Stimulated activated CD4-positive, alpha-beta T cell treated with anti-CD3 and anti-CD28 coated beads, Interleukin-12 subunit alpha, Interleukin-12 subunit beta, amount 100 ng/mL, for 4 hours (primary cell): ENCODE data around the gene PDE8B.

ENCODE experiments used
- DNase-seq: peaks from one replicate; pipeline ENCODE4 v3.0.0-alpha.2; 2020

The PDE8B gene

DNA sequence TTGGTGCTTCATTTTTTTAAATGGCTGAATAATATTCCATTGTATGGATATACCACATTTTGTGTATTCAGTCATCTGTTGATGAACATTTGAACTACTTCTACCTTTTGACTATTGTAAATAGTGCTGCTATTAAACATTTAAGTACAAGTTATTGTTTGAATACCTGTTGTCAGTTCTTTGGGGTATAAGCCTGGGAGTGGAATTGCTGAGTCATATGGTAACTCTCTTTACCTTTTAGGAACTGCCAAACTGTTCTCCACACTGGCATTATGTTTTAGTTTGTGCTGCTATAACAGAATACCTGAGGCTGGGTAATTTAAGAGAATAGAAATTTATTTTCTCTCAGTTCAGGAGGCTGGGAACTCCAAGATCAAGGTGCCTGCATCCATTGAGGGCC is 15.7 kb upstream of the PDE8B start:
- DNase-seq: no peak

DNA sequence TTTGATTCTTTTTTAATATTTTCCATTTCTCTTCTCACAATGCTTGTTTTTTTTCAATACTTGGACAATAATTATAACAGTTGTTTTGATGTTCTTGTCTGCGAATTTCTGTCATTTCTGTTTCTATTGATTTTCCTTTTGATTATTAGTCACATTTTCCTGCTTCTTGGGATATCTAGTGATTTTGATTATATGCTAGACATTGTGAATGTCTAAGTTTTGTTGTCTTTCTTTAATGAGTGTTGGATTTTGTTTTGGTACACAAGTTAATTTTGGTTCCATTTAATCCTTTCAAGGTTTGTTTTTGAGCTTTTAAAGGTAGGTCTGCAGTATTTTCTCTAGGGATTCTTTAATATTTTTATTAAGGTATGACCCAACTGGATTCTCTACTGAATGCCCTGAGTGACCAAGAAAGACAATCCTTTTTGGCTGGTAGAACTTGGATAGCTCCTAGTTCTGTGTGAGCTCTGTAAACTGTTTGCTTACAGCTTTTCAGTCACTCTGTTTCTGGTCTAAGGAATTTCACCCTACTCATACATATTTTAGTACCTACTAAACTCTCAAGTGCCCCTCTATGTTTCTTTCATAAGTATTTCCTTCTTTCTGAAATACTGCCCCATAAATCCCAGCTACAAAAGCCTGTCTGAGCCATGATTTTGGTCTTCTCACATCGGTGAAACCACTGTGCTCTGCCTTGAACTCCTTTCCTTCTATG is 12.5 kb upstream of the PDE8B start:
- DNase-seq: no peak

DNA sequence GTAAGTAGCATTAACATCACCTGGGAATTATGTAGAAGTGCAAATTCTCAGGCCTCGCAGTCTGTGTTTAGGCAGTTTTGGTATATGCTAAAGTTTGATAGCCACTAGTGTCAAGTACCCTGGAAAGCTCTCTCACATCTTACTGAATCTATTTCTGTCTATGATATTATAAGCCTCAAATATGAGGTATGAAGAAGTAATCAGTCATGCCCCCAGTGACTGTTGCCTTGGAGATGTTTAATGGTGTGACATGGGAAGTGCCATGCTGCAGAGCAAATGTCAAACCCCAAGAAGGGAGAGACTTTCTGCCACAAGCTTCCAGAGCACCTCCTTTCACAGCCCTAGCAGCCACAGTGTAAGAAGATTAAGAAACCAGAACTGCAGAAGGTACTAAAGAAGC is 9.8 kb upstream of the PDE8B start:
- no peak for DNase-seq

DNA sequence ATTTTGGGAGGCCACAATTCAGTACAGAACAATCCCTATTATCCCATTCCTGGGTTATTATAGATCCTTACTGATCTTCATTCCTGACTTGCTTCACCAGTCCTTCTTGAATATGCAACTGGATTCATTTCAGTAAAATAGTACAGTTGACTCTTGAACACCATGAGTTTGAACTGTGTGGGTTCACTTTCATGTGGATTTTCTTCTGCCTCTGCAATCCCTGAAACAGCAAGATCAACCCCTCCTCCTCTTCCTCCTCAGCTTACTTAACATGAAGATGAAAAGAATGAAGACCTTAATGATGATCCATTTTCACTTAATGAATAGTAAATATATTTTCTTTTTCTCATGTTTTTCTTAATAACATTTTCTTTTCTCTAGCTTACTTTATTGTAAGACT is 8.3 kb upstream of the PDE8B start:
- DNase-seq: no peak

DNA sequence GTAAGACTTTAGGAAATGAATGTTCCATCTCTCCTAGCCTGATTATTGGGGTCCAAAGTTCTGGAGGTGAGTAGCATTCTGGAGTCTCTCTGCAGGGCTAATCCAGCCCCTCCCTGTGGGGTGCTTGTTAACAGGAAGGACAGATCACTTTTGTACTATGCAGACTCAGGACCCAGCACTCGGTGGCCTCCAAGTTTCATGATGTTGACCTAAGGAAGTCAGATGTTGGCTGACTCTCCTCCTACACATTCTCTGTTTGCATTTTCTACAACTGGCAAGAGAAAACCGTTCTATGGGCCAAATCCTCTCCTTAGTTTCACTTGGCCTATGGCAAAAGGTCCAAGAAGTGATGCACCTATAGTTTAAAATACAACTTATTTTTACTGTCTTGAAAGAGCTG is 5.5 kb upstream of the PDE8B start:
- DNase-seq: no peak

DNA sequence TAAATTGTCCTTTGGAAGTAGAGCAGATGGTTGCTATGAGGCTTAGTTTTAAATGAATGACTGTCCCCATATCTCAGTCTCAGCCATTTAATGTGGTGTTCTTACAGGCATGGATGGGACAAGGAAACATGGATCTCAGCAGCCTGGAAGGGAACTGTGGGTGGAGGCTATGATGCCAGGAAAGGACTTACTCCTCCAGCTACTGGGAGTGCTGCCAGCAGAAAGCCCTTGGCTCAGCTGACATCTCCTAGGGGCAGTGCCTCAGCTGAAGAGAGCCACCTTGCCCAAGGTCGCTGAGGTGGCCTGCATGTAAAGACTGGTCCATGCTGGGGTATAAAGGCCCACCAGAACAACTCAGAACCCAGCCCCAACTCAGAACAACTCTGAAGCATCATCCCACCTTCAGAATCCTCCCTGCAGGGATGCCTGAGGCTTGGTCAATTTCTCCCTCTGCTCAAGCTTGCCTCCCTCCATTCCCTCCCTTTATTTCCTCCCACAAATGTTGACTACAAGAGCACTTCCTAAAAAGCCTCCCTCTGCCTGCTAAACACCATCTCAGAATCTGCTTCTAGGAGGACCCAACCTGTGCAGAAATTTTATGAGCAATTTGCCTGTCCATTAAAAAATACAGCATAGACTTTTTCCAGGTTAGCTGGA is 1.8 kb upstream of the PDE8B start:
- no peak for DNase-seq

DNA sequence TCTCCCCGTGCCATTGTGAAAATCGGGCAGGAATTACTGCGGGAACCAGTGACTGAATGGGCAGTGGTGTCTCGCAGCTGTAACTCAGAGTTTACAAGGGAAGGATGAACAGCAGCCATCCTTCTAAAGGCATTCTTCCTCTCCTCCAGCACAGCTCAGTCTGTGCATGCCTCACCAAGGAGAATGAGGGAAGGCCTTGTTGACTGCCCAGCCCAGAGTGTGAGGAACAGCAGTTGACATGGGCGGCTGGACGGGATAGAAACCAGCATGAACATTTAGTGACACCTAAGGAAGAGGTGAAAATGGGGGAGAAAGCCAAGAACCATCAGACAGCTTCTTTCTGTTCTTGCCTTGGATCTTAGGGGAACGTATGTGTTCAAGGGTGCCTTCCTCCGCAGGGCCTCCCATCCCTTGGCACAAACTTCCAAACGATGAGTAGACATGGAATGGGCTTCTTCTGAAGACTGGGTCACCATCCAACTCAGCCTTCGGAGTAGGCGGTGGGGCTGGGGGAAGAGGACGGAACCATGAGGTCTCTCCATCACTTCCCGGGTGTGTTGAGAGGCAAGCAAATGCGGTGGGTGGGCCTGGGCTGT is 887 bp upstream of the PDE8B start:
- DNase-seq: no peak

DNA sequence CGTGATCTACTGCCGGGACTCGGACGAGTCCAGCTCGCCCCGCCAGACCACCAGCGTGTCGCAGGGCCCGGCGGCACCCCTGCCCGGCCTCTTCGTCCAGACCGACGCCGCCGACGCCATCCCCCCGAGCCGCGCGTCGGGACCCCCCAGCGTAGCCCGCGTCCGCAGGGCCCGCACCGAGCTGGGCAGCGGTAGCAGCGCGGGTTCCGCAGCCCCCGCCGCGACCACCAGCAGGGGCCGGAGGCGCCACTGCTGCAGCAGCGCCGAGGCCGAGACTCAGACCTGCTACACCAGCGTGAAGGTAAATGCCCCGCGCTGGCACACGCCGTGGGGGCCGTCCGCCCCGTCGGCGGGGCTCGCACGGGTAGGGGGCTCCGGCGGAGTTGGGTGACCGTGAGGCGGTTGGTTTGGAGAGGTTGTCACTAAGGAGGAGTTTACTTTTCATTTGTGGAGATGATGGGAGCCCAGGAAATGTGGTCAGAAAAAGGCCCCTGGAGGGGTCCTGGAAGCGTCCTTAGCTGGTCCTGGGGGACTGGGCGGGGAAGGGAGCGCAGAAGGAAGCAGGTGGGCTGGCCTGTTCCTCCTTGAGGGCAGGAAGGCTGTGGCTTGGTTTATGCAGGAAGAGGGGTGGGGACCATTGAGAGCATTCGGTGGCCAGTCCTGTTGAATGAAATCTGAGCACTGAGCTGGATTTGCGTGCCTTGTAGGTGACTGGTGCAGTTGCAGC is 647 bp downstream of the PDE8B start:
- no peak for DNase-seq

DNA sequence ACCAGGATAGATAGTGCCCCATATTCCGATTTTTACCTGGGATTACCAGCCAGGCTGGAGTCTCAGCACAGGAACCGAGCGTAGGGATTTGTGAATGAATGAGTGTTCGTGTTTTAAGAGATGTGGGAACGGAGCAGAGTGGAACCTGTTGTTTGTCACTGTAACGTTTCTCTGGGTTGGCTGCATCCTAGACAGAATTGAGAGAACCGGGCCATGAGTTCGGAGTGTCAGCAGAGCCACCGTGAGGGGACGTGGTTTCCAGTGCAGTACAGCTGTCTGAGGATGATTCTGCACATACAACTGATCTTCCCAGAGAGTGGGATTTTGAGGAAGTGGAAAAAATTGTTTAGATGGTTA is 1.2 kb downstream of the PDE8B start:
- DNase-seq: no peak

DNA sequence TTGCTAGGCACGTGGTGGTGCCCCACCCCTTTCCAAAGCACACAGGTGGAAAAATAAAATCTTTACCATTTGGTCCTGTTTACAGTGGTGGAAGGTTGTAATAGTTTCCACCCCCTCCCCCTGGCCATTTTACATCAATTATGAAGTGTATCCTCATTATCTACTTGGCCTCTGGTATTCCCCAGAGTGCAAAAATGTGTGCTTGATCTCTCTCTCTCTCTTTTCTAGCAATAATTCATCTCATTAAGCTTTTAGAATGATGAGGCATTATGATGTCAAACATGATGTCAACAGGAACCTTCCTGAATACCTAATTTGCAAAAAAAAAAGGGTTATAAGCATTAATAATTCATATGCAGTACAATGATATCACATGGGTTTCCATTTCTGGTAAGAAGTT is 3.1 kb downstream of the PDE8B start:
- no peak for DNase-seq

DNA sequence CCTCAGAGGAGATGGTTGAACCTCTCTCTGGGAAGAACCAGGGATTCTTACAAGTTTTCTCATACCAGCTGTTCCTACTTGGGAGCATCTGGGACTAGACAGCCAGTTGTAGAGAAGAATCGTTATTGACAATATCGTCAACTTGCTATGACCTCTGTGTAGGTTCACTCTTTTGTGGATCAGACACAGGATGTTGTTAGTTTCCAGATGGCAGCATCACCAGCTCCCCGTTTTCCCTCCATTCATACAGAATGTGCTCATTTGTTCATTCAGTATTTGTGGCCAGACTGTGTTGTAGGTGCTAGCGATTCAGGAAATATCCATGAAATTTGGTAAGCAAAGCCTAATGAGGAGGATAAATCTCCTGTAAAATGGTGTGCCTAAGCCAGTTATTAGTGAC is 3.7 kb downstream of the PDE8B start:
- DNase-seq: no peak

DNA sequence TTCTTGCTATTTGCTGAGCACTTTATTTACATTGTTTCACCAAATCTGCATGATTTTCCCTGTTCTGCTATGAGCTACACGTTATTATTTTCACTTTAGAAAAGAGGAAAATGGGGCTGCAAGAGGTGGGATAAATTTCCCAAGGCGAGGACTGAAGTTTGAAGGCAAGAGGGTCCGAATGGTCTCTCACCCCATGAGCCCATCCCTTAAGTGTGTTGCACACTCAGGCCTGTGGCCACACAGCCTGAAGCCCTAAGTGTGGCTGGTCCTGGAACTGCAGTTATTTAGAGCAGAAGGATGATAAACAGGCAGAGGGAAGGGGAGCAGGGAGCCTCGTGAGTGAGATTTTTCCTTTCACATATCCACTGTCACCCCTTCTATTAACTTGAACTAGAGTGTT is 7.8 kb downstream of the PDE8B start:
- DNase-seq: no peak

DNA sequence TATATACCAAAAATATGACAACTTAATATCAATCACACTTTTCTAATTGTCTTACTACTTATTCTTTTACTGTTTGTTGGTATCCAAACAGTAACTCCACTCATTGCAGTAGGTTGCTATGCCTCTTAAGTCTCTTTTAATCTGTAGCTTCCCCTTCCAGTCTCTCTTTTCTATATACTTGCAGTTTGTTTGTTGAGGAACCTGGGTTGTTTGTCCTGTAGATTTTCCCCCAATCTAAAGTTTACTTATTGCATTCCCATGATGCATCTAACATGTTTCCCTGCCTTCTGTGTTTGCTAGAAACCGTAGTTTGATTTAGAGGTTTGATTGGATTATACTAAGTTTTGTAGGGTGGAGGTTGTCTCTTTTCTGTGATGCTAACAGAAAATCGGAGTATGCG is 10.6 kb downstream of the PDE8B start:
- no peak for DNase-seq

DNA sequence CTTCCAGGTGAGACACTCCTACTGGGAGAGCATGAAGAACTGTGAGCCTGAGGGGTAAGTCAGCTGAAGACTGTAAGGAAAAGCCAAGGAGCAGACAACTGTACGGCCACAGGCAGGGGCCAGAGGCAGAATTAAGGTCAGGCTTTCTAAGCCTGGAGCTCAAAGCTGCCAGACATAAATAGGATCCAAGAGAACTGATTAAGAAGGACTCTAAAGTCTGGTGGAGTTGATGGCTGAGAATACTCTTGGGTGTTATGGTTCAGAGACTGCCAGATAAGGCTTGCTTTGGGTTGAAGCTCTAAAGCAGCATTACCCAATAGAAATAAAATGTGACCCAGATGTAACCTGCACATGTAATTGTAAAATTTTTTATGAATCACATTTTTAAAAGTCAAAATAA is 12.2 kb downstream of the PDE8B start:
- DNase-seq: no peak

DNA sequence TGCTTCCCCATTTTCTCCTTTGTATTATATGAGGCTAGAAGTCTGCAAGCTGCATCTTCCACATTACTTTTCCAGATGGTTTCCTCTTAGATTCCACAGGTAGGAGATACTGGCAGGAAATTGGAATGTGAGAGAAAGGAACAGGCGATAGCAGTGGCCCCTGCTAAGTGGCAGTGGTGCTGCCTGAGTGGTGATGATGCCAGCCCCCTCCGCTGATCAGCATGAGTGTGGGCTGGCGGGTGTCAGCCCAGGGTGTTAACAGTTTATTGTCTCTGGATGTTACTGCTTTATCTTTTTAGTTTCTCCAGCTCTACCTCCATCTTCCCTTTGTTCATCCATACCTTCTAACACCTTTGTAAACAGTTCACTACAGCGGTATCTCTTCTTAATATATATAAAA is 13.2 kb downstream of the PDE8B start:
- no peak for DNase-seq

DNA sequence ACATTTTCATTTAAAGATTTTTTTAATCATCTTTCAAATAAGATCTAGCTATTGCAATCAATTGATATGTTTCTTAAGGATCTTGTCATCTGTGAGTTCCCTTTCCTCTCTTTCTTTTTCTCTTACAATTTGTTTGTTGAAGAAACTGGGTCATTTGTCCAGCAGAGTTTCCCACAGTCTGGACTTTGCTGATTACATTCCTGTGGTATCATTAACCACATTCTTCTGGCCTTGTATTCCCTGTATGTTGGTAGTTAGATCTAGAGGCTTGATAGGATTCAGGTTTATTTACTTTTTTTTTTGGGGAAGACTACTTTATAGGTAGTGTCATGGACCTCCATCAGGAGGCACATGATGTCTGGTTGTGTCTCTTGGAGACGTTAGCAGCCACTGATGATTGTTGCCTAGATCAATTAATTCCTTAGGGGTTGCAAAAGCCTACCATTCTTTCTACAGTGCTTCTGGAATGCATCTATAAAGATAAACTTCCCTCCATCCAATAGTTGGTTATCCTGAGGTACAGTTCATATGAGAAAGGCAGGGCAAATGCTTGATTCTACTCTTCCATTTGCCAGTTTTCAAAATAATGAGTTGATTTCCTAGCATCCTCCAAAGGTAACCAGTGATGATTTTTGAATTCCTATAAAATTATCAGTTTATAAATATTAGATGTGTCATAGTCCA is 14.3 kb downstream of the PDE8B start:
- DNase-seq: no peak

DNA sequence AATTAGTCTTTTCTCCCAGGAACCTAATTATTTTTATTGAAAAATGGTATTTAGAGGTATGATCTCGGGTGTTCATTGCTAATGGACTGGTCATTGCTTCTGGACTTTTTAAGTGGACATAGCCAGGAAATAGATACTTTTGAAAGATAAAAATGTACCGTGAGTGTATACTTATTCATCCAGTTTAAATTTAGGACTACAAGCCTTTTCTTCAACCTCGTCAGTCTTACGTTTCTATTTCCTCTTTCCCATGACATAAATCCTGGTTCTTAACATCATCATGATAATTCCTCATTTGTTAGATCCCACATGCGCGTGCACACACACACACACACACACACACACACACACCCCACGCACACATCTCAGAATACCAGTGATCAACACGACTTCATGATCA is 15.1 kb downstream of the PDE8B start:
- DNase-seq: no peak

DNA sequence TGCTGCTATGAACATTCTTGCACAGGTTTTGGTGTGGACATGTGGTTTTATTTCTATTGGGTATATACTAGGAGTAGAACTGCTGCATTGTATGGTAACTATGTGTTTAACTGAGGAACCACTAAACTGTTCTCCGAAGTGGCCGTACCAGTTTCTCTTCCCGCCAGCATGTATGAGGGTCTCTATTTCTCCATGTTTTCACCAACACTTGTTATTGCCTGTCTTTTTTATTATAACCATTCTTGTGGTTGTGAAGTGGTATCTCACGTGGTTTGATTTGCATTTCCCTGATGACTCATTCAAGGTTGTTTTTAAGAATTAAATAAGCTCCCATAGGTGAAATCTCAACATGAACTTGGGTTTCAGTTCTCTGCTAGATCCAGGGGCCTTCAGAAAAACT is 19.4 kb downstream of the PDE8B start:
- no peak for DNase-seq

DNA sequence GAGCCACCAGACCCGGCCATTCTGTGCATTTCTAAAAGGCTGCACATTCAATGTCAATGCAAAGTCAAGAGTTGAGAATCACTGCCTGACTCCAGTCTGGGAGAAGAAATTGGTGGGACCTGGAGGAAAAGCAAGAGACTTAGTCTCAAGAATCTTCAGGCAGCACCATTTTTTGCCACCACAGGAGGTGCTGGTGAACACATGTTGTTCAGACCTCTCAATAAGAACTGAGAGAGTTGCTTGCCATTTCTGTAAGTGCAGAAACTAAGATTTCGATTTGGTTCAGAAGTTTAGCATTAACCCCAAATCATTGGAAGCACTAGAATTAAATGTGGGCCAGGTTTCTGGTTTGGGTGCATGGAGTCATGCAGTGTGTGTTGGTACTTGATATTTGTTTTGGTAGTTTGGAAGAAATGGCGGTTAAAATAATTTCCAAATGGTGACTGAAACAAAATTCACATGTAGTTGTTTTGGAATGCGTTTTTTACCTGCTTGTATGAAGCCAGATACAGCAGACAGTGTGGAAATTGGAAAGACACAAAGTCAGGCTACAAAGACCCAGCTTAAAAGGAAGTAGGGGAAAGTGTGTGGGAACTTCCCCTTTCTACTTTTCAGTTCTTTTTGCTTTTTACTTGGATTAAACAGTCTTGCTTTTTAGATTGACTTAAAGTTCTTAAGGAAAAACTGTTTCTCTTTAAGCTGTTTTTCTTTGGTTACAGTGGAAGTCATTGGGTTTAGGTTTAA is 20.4 kb downstream of the PDE8B start:
- DNase-seq: no peak

DNA sequence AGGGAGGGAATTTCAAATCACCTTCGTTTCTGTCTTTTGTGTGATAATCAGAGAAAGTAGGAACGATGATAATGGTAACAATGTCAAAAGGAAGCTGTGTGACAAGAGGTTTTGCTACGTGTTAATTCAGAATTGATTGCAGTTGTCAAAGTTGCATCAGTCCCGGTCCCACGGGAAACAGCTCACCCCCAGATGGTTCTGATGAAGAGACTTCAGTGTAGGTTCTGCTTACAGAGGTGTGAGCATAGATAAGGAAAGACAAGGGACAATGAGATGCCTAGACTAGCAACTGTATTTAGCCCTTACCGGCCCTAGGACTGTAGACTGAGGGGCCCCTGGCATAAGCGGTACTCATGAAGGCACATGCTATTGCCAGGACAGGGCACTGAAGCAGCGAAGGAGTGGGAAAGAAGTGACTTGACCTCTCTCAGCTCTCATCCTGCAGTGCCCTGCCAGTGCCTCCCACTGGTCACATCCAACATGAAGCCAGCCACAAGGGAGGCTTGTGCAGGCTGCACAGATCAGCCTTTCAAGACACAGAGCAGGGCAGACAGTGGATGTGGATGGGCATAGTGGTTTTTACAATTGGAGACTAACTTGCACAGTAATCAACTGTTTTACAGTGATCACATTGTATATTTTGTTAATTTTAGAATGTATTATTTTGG is 21.1 kb downstream of the PDE8B start:
- no peak for DNase-seq

DNA sequence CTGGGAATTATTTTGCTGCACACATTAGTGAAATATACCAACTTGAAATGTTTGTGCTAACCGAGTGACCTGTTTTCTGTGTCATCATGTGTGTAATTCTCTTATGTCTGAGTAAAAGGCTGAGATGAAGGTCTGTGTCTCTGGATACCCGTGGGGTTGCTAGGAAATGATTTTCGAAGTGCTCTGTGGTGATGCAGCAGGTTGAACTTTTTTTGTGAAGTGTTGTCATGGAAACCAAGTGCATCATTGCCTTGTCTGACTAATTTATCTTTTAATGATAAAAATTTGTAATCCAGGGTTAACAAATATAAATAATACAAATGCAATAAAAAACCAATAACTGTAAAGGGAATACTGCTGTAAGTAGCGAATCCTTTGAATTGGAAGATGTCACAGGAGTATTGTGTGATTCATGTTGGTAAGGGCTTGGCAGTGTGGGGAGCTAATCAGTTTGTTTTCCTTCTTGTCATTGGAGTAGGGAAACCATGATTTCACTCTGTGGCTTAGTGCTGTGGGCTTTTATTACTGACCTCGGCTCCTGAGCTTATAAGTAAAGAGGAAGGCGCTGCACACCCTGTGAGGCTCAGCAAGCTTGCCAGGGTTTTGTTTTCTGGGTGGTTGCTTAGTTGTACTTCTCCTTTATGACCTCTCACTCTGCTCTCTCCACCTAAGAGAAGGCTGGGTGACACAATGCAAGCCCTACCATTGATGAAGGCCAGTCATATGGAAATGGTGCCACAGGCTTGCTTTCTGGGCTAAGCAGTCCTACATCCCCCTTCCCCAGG is 22.3 kb downstream of the PDE8B start:
- no peak for DNase-seq
